Small intestine (tissue), 7 donors: Measurements from ENCODE around the gene PHACTR3. TPM values are rescaled to one million over a fixed set of nuclear protein-coding genes. Genes with fewer than 3 reads are reported as not detected.

ENCODE experiments used
- DNase-seq, 2 donors: peaks; one replicate each; pipeline versions ENCODE4 v3.0.0 to v3.0.0-alpha.2; 2013
- FAIRE-seq: peaks from 2 replicates; lab custom pipeline; 2012; peaks lifted over from hg19 to GRCh38; lab: Jason Lieb, UNC
- H3K27ac ChIP-seq, 3 donors: one replicate each; pipeline ENCODE4 v1.5.1; 2013; ENCODE audit warnings: low read length in 2 of 3, mild to moderate bottlenecking in 2 of 3, control low read depth in 1 of 3, inconsistent platforms in 1 of 3, low read depth in 1 of 3, moderate library complexity in 1 of 3
- H3K27me3 ChIP-seq, 3 donors: one replicate each; pipeline ENCODE4 v1.6.1; 2013; ENCODE audit warnings: low read length in 3 of 3, inconsistent platforms in 1 of 3; ENCODE audit not compliant: control insufficient read depth in 3 of 3, insufficient read depth in 3 of 3
- H3K36me3 ChIP-seq, 3 donors: one replicate each; pipeline ENCODE4 v1.6.1; 2013; ENCODE audit warnings: low read length in 3 of 3, inconsistent platforms in 1 of 3, low read depth in 1 of 3, mild to moderate bottlenecking in 1 of 3, moderate library complexity in 1 of 3; ENCODE audit not compliant: control insufficient read depth in 3 of 3, insufficient read depth in 2 of 3
- H3K4me1 ChIP-seq, 3 donors: one replicate each; pipeline ENCODE4 v1.6.1; 2013; ENCODE audit warnings: low read length in 2 of 3, inconsistent platforms in 1 of 3, low read depth in 1 of 3, mild to moderate bottlenecking in 1 of 3, moderate library complexity in 1 of 3; ENCODE audit not compliant: control insufficient read depth in 3 of 3, insufficient read depth in 2 of 3
- H3K4me3 ChIP-seq, 3 donors: one replicate each; pipeline ENCODE4 v1.5.1; 2013; ENCODE audit warnings: low read length in 3 of 3, control low read depth in 1 of 3, inconsistent platforms in 1 of 3, low read depth in 1 of 3, mild to moderate bottlenecking in 1 of 3, moderate library complexity in 1 of 3
- H3K9me3 ChIP-seq, 2 donors: one replicate each; pipeline ENCODE4 v1.6.1; 2013; ENCODE audit warnings: low read depth in 1 of 2, low read length in 1 of 2; ENCODE audit not compliant: control insufficient read depth in 2 of 2, insufficient read depth in 1 of 2
- WGBS, 3 donors: extraction: QIAGEN DNeasy Blood & Tissue Kit; methylation state at CpG; one replicate each; pipeline ENCODE4 v1.1.7; 2013; 5-methylcytosine and 5-hydroxymethylcytosine counted together
- polyA plus RNA-seq, 4 donors: library from polyadenylated mRNA; stranded (reverse) in 3 of 4; unstranded in 1 of 4; fragments of 200-250 nt in 3 of 4; fragments of 120-200 nt in 1 of 4; gene quantifications; one replicate each; pipeline versions ENCODE4 v1.2.1 to v1.2.3, GENCODE V29; 2013
- donor health status: healthy with polysubstance abuse.
- donor health status: control.
- donor health status: control.
- donor health status: Bipolar disorder and iron deficiency.
- donor health status: healthy.

PHACTR3 gene
- polyA plus RNA-seq, 4 donors: 1.9 to 7.1 (median 4.9) TPM

- no peaks in the 10 kb centered on the region for H3K36me3 ChIP-seq
- H3K27me3 ChIP-seq: peaks cover 0 to 4% (median 0%) of the 10 kb centered on the region in 3 donors
- DNase-seq (no peak), FAIRE-seq (no peak)
- no peaks in the 10 kb centered on the region for H3K9me3 ChIP-seq
- 72 to 78% (median 78%) methylated on average over 8 of the region's 8 CpGs for WGBS, 3 donors
- no peaks in the 10 kb centered on the region for H3K4me1 ChIP-seq
- no peak overlapping the region for H3K4me3 ChIP-seq
- H3K27ac ChIP-seq: no peak overlapping the region
Measured at GRCh38 chr20:59725476-59726280, 121.3 kb downstream of the PHACTR3 start.

- FAIRE-seq (no peak), DNase-seq (no peak)
- H3K4me3 ChIP-seq: no peak overlapping the region
- H3K9me3 ChIP-seq: no peaks in the 10 kb centered on the region
- no peaks in the 10 kb centered on the region for H3K36me3 ChIP-seq
- H3K4me1 ChIP-seq: no peaks in the 10 kb centered on the region
- WGBS, 3 donors: 51 to 77% (median 72%) methylated on average over 3 of the region's 3 CpGs
- no peak overlapping the region for H3K27ac ChIP-seq
- peaks cover 0 to 4% (median 0%) of the 10 kb centered on the region in 3 donors for H3K27me3 ChIP-seq
Measured at GRCh38 chr20:59726281-59726595, 121.9 kb downstream of the PHACTR3 start.

- DNase-seq (no peak), FAIRE-seq (no peak)
- no peak overlapping the region for H3K27ac ChIP-seq
- no peaks in the 10 kb centered on the region for H3K4me1 ChIP-seq
- H3K27me3 ChIP-seq: peaks cover 0 to 2% (median 0%) of the 10 kb centered on the region in 3 donors
- no peak overlapping the region for H3K4me3 ChIP-seq
- H3K9me3 ChIP-seq: no peaks in the 10 kb centered on the region
- WGBS, 3 donors: 88 to 92% (median 92%) methylated on average over 13 of the region's 13 CpGs
- H3K36me3 ChIP-seq: no peaks in the 10 kb centered on the region
Measured at GRCh38 chr20:59728722-59729430, 124.5 kb downstream of the PHACTR3 start.

GRCh38 chr20:59729506-59729905 lies 125.2 kb downstream of the PHACTR3 start:
- no peaks in the 10 kb centered on the region for H3K36me3 ChIP-seq
- 85 to 87% (median 86%) methylated on average over 5 of the region's 5 CpGs for WGBS, 3 donors
- no peak for FAIRE-seq

GRCh38 chr20:59730722-59731121 lies 126.4 kb downstream of the PHACTR3 start:
- Histone ChIP-seq H3K4me3 (no peak overlapping the region), H3K36me3 (no peaks in the 10 kb centered on the region), H3K27ac (no peak overlapping the region), H3K9me3 (no peaks in the 10 kb centered on the region), H3K4me1 (no peaks in the 10 kb centered on the region), H3K27me3 (no peaks in the 10 kb centered on the region)
- DNase-seq: no peak
- 79 to 88% (median 87%) methylated on average over 3 of the region's 3 CpGs for WGBS, 3 donors
- FAIRE-seq: no peak

More at GRCh38 chr20:59729506-59729905, 125.2 kb downstream of the PHACTR3 start:
- Histone ChIP-seq H3K4me1 (no peaks in the 10 kb centered on the region), H3K4me3 (no peak overlapping the region), H3K9me3 (no peaks in the 10 kb centered on the region), H3K27me3 (peaks cover 0 to 2% (median 0%) of the 10 kb centered on the region in 3 donors), H3K27ac (no peak overlapping the region)
- DNase-seq: no peak

GRCh38 chr20:59731376-59731775 lies 127.0 kb downstream of the PHACTR3 start:
- no peaks in the 10 kb centered on the region for H3K27me3 ChIP-seq
- no peak for DNase-seq
- 64 to 75% (median 73%) methylated on average over 2 of the region's 2 CpGs for WGBS, 3 donors

GRCh38 chr20:59733351-59733750 lies 129.0 kb downstream of the PHACTR3 start:
- DNase-seq (no peak), FAIRE-seq (no peak)
- WGBS, 3 donors: 35 to 41% (median 38%) methylated on average over 3 of the region's 3 CpGs
- H3K4me3 ChIP-seq: no peak overlapping the region
- no peaks in the 10 kb centered on the region for H3K9me3 ChIP-seq
- H3K36me3 ChIP-seq: no peaks in the 10 kb centered on the region
- no peaks in the 10 kb centered on the region for H3K27me3 ChIP-seq
- H3K27ac ChIP-seq: no peak overlapping the region
- no peaks in the 10 kb centered on the region for H3K4me1 ChIP-seq

More at GRCh38 chr20:59731376-59731775, 127.0 kb downstream of the PHACTR3 start:
- Histone ChIP-seq H3K4me1 (no peaks in the 10 kb centered on the region), H3K9me3 (no peaks in the 10 kb centered on the region), H3K4me3 (no peak overlapping the region), H3K27ac (no peak overlapping the region), H3K36me3 (no peaks in the 10 kb centered on the region)
- no peak for FAIRE-seq

GRCh38 chr20:59735486-59735885 lies 131.1 kb downstream of the PHACTR3 start:
- FAIRE-seq (no peak), DNase-seq (no peak)
- Histone ChIP-seq H3K27me3 (no peaks in the 10 kb centered on the region), H3K36me3 (no peaks in the 10 kb centered on the region), H3K9me3 (no peaks in the 10 kb centered on the region), H3K27ac (no peak overlapping the region), H3K4me1 (no peaks in the 10 kb centered on the region), H3K4me3 (no peak overlapping the region)
- WGBS, 3 donors: 40 to 48% (median 47%) methylated on average over 8 of the region's 8 CpGs
